Bronchial smooth muscle cell (primary cell): ENCODE measurements around the gene PPP1R27. TPM values are rescaled to one million over a fixed set of nuclear protein-coding genes. Genes with fewer than 3 reads are reported as not detected.

Experiments
- total RNA-seq: library from RNA; depleted of rRNA; stranded (reverse); fragments of >200 nt; gene quantifications from 2 replicates; pipeline ENCODE4 v1.2.1, GENCODE V29; 2014

The PPP1R27 gene, protein sequence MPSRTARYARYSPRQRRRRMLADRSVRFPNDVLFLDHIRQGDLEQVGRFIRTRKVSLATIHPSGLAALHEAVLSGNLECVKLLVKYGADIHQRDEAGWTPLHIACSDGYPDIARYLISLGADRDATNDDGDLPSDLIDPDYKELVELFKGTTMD
- total RNA-seq, result not detected in 2 replicates

DNA sequence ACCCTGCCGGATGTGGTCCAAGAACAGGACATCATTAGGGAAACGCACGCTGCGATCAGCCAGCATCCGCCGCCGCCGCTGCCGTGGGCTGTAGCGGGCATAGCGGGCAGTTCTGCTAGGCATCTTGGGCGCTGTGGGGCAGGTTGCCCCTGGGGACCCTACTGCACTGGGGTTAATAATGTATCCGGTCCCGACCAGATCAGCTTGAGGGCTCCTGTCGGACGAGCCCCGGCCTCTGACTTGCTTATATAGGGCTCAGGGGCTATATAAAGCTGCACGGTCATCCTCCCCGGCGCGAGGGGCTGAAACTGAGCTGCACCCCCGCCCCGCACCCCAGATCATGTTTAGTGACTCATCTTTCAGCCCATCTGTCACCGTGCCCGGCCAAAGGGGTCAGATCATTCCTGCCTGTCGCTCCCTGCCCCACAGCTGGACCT, at the start of gene PPP1R27:
PPP1R27 (minus strand) TSS at position 220 of the 437 bp plus-strand sequence; CDS start at position 123, 97 bp downstream.

DNA sequence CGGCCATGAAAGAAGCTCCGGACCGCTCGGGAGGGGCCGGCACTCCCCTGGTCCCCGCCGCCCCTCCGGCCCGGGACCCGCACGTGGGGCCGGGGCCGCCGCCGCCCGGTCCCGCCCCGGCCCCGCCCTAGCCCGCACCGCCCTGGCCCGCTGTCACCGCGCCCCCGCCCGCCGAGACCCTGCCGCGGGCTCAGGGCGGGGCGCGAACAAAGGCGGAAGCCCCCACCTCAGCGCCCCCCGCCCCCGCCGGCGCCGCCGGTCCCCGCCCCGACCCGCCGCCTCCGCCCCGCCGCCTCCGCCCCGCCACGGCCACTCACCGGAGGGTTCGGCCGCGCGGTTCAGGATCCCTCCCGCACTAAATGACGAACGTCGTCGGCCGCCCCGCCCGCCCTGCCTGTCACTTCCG, 36.1 kb upstream of the PPP1R27 start, which contains the start of gene ARHGDIA:
ARHGDIA (minus strand) TSS at position 357 of the 406 bp plus-strand sequence. CDS start 1,407 bp downstream, outside the sequence.

DNA sequence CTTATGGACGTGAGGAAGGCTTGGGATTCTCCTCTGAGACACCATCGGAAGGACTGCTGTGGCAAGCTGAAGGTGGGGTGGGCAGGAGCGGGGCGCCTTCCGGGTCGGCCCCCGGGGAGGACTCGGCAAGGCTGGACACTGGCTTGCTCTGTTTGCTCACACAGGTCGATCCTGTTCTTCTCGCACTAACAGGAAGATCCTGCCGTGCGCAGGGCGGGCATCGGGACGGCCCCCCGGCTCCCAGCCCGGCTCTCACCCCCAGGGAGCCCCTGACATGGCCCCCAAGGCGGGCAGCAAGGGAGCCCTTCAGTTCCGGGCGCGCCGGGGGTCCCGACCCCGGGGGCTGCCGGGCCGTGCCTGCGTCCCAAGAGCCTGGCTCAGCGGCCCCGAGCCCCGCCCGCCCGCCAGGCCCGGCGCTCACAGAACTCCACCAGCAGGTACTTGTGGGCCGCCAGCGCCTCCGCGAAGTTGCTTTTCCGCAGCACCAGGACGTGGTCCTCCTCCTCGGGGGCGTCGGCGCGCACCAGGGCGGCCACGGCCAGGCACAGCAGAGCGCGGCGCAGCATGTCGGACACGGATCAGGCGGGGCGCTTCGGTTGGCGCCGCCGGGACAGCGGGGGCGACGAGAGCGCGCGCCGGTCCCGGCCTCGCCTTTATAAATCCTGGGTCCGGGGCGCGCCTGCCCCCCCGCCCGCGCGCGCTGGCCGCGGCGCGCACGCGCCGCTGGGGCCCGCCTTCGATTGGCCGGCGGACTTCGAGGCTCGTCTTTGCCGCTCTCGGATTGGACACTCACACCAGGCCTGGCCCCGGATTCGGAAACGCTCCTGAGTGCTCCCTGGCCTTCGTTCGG, 25.3 kb upstream of the PPP1R27 start, which contains the start of gene P4HB:
P4HB (minus strand) TSS at position 630 of the 850 bp plus-strand sequence; CDS start at position 566, 64 bp downstream.

DNA sequence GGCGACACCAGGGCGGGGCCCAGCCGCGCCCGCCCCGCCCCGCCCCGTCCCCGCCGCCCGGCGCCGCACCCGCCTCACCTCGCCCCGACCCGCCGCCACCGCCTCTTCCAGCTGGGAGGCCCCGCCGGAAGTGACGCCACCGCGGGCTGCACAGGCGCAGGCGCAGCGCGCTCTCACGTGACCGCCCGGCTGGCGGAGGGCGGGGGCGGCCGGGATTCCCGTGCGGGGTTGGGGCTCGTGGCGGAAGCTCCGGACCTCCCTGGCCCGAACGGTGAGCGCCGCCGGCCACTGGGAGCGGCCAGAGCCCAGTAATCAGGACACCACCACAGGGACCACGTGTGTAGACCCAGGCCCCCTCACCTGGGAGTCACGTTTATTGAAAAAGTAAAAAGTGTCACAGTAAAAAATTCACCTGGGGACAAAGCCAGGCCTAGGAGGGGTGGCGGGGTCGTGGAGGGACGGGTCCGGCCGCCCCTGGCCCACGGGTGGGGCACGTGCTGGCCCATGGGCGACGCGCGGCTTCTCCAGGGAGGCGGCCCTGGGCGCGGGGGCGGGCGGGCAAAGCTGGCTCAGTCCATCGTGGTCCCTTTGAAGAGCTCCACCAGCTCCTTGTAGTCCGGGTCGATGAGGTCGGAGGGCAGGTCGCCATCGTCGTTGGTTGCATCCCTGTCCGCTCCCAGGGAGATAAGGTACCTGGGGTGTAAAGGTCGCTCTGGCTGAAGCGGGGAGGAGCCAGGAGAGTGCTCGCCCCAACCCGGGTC, 1.5 kb downstream of the PPP1R27 start, which contains the start of gene MCRIP1:
MCRIP1 (minus strand) TSS at position 132 of the 761 bp plus-strand sequence. CDS start 8,785 bp downstream, outside the sequence.

DNA sequence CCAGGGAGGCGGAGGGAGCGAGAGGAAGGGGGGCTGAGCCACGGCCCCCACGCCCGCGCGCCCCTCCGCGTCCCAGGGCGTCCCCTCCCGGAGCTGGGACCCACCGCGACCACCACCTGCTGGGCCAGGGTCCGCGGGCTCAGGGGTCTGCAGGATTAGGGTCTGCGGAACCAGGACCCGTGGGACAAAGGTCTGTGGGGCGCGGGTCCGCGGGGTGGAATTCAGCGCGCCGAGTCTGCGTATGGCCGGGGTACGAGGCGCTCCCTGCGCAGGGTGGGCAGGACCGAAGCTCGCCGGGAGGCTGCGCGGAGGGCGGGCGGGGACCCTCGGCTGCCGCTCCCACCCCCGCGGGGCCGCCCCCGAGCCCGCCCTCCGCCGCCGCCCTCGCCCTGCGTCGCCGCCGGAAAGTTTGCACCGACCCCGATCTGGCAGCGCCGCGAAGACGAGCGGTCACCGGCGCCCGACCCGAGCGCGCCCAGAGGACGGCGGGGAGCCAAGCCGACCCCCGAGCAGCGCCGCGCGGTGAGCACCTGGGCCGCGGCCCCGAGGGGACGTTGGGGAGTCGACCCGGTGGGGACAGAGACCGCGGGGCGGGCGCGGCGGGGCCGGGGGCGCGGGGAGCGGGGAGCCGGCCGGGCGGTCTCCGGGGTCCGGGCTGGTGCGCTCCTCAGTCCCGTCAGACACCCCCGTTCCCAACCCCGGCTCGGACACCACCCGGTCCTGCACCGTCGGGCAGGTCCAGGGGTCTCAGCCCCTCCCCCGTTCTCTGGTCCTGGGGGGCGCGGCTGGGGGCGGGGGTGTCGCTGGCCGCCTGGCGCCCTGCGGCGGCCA, 30.9 kb downstream of the PPP1R27 start, which contains the start of gene GCGR:
GCGR (plus strand) TSS at position 423 of the 831 bp plus-strand sequence. CDS start 4,869 bp downstream, outside the sequence.

Other genes with a start within 250 kb of the PPP1R27 start
- 40.7 and 58.6 TPM in 2 replicates for gene NPLOC4, start 197.9 kb downstream of the PPP1R27 start, total RNA-seq
- 0.86 and 3.3 TPM in 2 replicates for gene TSPAN10, start 197.9 kb downstream of the PPP1R27 start, total RNA-seq
- gene PDE6G, start 178.5 kb downstream of the PPP1R27 start, total RNA-seq, result not detected in 2 replicates
- gene OXLD1, start 168.4 kb downstream of the PPP1R27 start, total RNA-seq, result 37.0 and 39.0 TPM in 2 replicates
- 6.5 and 7.5 TPM in 2 replicates for gene CCDC137, start 168.3 kb downstream of the PPP1R27 start, total RNA-seq
- gene ARL16, start 151.3 kb downstream of the PPP1R27 start, total RNA-seq, result 21.5 and 34.0 TPM in 2 replicates
- gene HGS, start 151.0 kb downstream of the PPP1R27 start, total RNA-seq, result 57.4 and 64.3 TPM in 2 replicates
- gene MRPL12, start 131.7 kb downstream of the PPP1R27 start, total RNA-seq, result 3.5 and 7.6 TPM in 2 replicates
- 2.7 and 5.4 TPM in 2 replicates for gene SLC25A10, start 122.8 kb downstream of the PPP1R27 start, total RNA-seq
- not detected in 2 replicates for gene GCGR, start 30.9 kb downstream of the PPP1R27 start, total RNA-seq
- gene MCRIP1, start 1.8 kb downstream of the PPP1R27 start, total RNA-seq, result 96.1 and 97.3 TPM in 2 replicates
- 766 and 822 TPM in 2 replicates for gene P4HB, start 25.5 kb upstream of the PPP1R27 start, total RNA-seq
- 44.2 and 81.2 TPM in 2 replicates for gene ARHGDIA, start 36.3 kb upstream of the PPP1R27 start, total RNA-seq
- 89.5 and 91.1 TPM in 2 replicates for gene ALYREF, start 56.5 kb upstream of the PPP1R27 start, total RNA-seq
- 255 and 291 TPM in 2 replicates for gene ANAPC11, start 56.7 kb upstream of the PPP1R27 start, total RNA-seq
- gene NPB, start 67.2 kb upstream of the PPP1R27 start, total RNA-seq, result 0.26 and 0.63 TPM in 2 replicates
- gene PCYT2, start 76.3 kb upstream of the PPP1R27 start, total RNA-seq, result 41.1 and 46.2 TPM in 2 replicates
- 18.8 and 21.9 TPM in 2 replicates for gene SIRT7, start 83.1 kb upstream of the PPP1R27 start, total RNA-seq
- gene MAFG, start 92.7 kb upstream of the PPP1R27 start, total RNA-seq, result 12.1 and 17.5 TPM in 2 replicates
- gene PYCR1, start 102.2 kb upstream of the PPP1R27 start, total RNA-seq, result 46.8 and 79.8 TPM in 2 replicates
- gene MYADML2, start 112.2 kb upstream of the PPP1R27 start, total RNA-seq, result not detected in 2 replicates
- gene NOTUM, start 126.1 kb upstream of the PPP1R27 start, total RNA-seq, result under 0.01 TPM in 1 of 2 replicates, not detected in the other
- gene ASPSCR1, start 142.6 kb upstream of the PPP1R27 start, total RNA-seq, result 26.6 and 28.4 TPM in 2 replicates
- 14.9 and 33.4 TPM in 2 replicates for gene CENPX, start 187.8 kb upstream of the PPP1R27 start, total RNA-seq
- 12.0 and 15.0 TPM in 2 replicates for gene LRRC45, start 188.3 kb upstream of the PPP1R27 start, total RNA-seq
- 5.4 and 5.7 TPM in 2 replicates for gene RAC3, start 196.6 kb upstream of the PPP1R27 start, total RNA-seq
- gene DCXR, start 202.6 kb upstream of the PPP1R27 start, total RNA-seq, result 25.1 and 30.3 TPM in 2 replicates
- gene RFNG, start 216.8 kb upstream of the PPP1R27 start, total RNA-seq, result 24.6 and 26.8 TPM in 2 replicates
- 92.8 and 95.1 TPM in 2 replicates for gene GPS1, start 216.8 kb upstream of the PPP1R27 start, total RNA-seq
- 34.8 and 43.7 TPM in 2 replicates for gene DUS1L, start 230.8 kb upstream of the PPP1R27 start, total RNA-seq